Retinal pigment epithelial cell (primary cell): ENCODE results near the gene NSUN7.

Experiments
- DNase-seq: peaks from one replicate; pipeline ENCODE4 v3.0.0-alpha.2; 2010; ENCODE audit warnings: low read depth
- H3K4me3 ChIP-seq: 2 replicates; pipeline ENCODE4 v1.5.1; 2011; ENCODE audit warnings: mild to moderate bottlenecking, low read length, control low read depth, moderate library complexity
- TF ChIP-seq, protein P1 (sequence below): conservative IDR thresholded peaks from 2 replicates; pipeline ENCODE4 v1.5.1; 2011; ENCODE audit warnings: low read depth, low read length, control low read depth, inconsistent platforms

Gene NSUN7

DNA sequence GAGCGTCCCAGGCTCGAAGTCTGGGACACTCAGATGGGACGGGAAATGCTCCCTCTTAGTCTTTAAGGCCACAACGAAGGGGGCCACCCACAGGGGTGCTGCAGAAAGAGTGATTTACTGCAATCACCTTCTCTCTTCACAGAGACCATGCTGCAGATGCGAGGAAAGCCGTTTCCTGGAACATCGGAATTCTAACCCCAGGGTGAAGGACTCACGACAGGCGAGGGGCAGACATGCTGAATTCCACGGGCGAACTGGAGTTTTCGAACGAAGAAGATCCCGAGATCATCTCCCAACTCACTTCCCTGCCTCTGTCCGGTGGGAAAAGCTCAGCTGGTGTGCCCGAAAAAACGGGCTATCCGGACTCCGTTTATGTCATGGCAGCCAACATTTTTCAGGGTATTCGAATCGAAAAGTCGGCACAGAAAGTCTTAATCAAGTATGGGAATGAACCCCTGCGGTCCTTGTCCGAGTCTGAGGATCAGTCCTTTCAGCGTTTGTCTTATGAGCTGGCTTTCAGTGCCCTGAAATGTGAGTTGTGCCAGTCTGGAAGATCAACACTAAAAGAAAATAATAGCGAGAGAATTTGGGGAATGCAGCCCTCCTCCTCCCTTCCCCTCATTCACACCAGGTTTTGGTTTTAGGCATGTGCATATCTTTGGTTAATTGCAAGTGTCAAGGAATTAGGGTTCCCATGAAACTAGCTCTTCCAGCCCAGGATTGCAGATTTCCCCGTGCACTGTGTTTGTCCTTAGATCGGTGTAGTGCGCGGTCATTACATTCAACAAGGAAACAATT is 905 bp downstream of the NSUN7 start:
- H3K4me3 ChIP-seq, result peak overlapping the region; percentile 85
- no peak for DNase-seq
- TF ChIP-seq, protein P1, sequence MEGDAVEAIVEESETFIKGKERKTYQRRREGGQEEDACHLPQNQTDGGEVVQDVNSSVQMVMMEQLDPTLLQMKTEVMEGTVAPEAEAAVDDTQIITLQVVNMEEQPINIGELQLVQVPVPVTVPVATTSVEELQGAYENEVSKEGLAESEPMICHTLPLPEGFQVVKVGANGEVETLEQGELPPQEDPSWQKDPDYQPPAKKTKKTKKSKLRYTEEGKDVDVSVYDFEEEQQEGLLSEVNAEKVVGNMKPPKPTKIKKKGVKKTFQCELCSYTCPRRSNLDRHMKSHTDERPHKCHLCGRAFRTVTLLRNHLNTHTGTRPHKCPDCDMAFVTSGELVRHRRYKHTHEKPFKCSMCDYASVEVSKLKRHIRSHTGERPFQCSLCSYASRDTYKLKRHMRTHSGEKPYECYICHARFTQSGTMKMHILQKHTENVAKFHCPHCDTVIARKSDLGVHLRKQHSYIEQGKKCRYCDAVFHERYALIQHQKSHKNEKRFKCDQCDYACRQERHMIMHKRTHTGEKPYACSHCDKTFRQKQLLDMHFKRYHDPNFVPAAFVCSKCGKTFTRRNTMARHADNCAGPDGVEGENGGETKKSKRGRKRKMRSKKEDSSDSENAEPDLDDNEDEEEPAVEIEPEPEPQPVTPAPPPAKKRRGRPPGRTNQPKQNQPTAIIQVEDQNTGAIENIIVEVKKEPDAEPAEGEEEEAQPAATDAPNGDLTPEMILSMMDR, result no peak

DNA sequence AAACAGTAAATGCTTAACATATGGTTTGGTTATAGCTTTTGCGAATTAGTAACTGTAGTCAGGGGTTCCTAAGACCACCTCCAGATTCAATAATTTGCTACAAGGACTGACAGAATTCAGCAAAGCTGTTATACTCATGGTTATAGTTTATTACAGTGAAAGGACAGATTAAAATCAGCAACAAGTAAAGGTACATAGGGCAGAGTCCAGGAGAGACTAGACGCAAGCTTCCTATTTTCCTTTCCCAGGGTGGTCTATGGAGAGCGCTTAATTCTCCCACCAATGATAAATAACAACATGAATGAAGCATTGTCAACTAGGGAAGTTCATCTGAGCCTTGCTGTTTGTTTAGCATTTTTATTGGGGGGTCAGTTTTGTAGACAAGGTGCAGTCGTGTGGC is 5.9 kb downstream of the NSUN7 start:
- DNase-seq, result no peak
- TF ChIP-seq, protein P1, result no peak
- H3K4me3 ChIP-seq, result no peak overlapping the region

DNA sequence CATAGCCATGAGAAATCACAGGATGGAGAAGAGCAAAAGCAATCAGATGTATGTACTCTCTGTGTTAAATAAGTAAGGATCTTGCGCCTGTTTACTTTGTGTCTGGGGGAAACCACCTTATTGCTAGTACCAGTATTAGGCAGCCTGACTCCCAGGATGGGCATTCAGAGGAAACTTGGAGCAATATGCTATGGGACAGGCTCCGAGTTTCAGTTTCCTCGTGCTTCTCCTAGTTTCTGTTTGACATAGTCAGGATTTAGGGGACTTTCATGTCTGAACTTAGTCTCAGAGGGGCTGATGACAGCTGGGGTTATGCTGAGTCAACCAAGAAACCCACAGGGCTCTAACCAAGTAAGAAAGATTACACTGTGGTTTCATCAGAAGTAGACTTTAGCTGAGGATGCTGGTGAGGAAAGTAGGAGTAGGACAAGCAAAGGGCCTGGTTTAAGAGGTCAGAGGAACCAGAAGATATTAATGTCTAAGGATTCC is 13.5 kb downstream of the NSUN7 start:
- H3K4me3 ChIP-seq, result no peak overlapping the region
- no peak for DNase-seq
- TF ChIP-seq, protein P1, result no peak

DNA sequence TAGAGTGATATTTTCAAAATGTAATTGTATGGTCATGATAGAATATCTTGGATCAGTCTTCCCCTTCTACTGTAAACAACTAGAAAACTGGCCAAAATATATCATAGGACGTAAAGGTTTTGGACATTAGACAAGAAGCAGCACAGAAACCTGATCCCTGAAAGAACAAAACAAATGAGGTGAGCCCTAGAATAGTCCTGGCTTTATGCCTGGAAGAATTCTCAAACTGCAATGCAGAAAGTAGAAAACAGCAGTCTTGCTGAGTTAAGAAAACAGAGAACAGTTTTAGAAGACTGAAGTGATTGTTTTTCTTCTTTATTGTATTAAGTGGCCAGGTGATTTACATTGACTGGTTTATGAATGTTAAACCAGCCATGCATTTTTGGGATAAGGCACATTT is 19.5 kb downstream of the NSUN7 start:
- no peak overlapping the region for H3K4me3 ChIP-seq
- DNase-seq, result no peak
- TF ChIP-seq, protein P1, result no peak

DNA sequence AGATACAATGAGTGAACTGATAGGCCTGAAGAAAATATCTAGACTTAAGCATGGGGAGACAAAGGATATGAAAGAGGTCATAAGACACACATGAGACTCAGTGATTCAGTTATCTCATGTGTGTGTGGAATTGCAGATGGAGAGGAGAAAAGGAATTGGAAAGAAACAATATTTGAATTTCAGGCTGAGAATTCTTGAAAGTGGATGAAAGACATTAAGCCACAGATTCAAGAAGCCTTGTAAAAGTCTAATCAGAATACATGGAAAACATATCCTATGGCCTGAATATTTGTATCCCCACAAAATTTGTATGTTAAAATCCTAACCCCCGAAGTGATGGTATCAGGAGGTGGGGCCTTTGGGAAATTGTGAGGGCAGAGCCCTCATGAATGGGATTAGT is 28.3 kb downstream of the NSUN7 start:
- H3K4me3 ChIP-seq, result no peak overlapping the region
- TF ChIP-seq, protein P1, result no peak
- no peak for DNase-seq

DNA sequence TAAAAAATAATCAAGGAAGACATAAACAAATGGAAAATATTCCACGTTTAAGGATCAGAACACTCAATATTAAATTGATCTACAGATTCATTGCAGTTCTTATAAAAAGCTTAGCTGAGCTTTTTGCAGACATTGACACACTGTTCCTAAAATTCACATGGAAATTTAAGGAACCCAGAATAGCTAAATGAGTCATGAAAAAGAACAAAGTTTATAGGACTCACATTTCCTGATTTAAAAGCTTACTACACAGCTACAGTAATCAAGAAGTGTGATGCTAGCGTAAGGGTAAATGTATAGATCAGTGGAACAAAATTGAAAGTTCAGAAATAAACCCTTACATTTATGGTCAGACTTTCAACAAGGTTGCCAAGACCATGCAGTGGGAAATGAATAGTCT is 33.1 kb downstream of the NSUN7 start:
- TF ChIP-seq, protein P1, result no peak
- DNase-seq, result no peak
- H3K4me3 ChIP-seq, result no peak overlapping the region

DNA sequence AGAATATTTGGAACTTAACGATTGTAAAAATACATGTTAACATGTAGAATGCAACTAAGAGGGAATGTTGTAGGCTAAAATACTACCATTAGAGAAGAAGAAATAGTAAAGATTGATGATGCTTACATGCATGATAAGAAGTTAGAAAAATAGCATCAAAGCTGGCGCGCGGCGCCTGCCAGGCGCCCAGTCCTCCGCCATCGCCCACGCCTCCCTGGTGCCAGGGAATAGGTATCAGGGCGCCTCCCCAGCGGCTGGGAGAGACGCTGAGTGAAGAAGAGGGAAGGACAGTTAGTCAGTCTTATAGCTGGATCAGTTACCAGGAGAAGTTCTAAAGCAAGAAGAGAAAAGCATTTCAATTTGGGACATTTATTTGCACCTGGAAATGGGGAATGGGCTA is 36.0 kb downstream of the NSUN7 start:
- no peak for DNase-seq
- TF ChIP-seq, protein P1, result no peak
- no peak overlapping the region for H3K4me3 ChIP-seq
